ENCODE data around the gene WEE2.

The WEE2 gene

GRCh38 chr7:141704741-141705140 lies 3.4 kb upstream of the WEE2 start:
- TF ChIP-seq CTCF (IDR thresholded peaks at IDR 0.05; ENCODE audit: extremely low read depth, missing control alignments) = no peak
- DNase-seq (ENCODE audit: low spot score) = no peak

GRCh38 chr7:141706239-141707064 lies 1.7 kb upstream of the WEE2 start:
- no peak for DNase-seq (ENCODE audit: low spot score)
- TF ChIP-seq CTCF (IDR thresholded peaks at IDR 0.05; ENCODE audit: extremely low read depth, missing control alignments) = no peak

- no peak for DNase-seq (ENCODE audit: low spot score)
- no peak for TF ChIP-seq CTCF (IDR thresholded peaks at IDR 0.05; ENCODE audit: extremely low read depth, missing control alignments)
Measured at GRCh38 chr7:141709318-141709717, 1.2 kb downstream of the WEE2 start.

GRCh38 chr7:141709749-141710148 lies 1.6 kb downstream of the WEE2 start:
- DNase-seq (ENCODE audit: low spot score) = no peak
- TF ChIP-seq CTCF (IDR thresholded peaks at IDR 0.05; ENCODE audit: extremely low read depth, missing control alignments) = no peak

- no peak for DNase-seq (ENCODE audit: low spot score)
- no peak for TF ChIP-seq CTCF (IDR thresholded peaks at IDR 0.05; ENCODE audit: extremely low read depth, missing control alignments)
Measured at GRCh38 chr7:141710301-141710700, 2.1 kb downstream of the WEE2 start.

GRCh38 chr7:141712603-141713255 lies 4.6 kb downstream of the WEE2 start:
- DNase-seq (ENCODE audit: low spot score) = no peak
- TF ChIP-seq CTCF (IDR thresholded peaks at IDR 0.05; ENCODE audit: extremely low read depth, missing control alignments) = no peak

- no peak for DNase-seq (ENCODE audit: low spot score)
- TF ChIP-seq CTCF (IDR thresholded peaks at IDR 0.05; ENCODE audit: extremely low read depth, missing control alignments) = no peak
Measured at GRCh38 chr7:141713890-141714289, 5.7 kb downstream of the WEE2 start.
